Cerebellar cortex (tissue), 1 donor: ENCODE data around the gene SDF4.
"Not testable (repeated sequence)": the region's sequence is repeated elsewhere in the genome, so short reads cannot be mapped to it uniquely, and the experiment has no call there.

ENCODE experiments used
- DNase-seq: peaks from one replicate; pipeline ENCODE4 v3.0.0-alpha.2; 2015; ENCODE audit warnings: low spot score

SDF4 gene

DNA sequence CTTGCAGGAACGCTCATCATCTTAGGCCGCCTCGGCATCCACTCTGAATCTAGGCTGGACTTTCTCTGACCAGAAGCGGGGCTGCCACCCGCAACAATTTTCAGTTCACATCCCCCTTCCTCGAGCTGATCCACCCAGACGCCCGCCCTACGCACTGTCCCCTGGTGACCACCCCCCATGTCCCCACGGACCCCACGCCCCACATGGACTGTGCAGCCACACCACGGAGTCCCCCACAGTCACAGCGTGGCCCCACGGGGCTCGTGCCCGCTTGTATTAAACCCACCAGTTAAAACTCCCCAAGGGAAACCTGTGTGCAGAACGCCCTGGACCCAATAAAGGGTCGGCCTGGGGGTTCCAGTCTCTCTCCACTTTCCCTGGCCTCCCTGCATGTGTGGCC lies 27.7 kb upstream of the SDF4 start:
- no peak for DNase-seq

- DNase-seq, result no peak
These were observed 27.3 kb upstream of the SDF4 start for GRCh38 chr1:1259119-1259488.

DNA sequence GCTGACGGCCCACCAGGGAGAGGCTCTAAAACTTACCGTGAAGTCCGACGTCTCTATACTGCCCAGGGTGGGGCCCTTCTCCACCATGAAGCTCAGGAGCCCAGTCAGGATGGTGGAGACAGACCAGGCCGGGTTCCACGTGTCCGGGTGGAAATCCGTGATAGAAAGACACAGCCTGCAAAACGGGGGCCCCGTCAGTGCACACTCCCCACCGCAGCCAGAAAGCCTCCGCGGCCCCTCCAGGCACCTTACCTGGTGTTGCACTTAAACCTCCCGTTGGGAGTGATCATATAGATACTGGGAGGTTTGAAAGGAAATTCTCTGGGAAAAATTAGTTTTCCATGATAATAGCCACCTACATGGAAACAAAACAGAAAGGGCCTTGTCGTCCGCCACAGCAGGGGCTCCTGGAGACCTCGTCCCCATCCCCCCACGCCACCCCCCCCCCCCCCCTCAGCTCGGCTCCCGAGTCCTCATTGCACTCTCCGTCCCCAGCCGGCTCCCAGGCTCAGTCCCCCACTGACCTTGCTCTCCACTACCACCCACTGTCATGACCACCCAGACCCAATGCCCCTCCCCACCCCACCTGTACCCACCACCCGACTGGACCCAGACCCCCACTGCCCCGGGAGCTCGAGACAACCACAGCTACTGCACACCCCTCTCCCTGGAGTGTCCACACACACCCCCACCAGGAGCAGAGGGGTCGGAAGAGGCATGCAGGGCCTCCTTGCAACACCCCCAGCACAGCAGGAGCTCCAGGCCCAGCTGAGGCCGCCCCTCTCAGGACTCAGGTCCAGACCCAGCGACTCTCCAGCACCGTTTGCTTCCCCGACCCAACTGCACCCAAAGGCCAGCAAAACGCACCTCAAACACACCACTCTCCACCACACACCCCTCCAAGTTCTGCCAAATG lies 25.4 kb upstream of the SDF4 start:
- DNase-seq, result no peak

GRCh38 chr1:1255611-1256010 lies 23.8 kb upstream of the SDF4 start:
- DNase-seq, result no peak

DNA sequence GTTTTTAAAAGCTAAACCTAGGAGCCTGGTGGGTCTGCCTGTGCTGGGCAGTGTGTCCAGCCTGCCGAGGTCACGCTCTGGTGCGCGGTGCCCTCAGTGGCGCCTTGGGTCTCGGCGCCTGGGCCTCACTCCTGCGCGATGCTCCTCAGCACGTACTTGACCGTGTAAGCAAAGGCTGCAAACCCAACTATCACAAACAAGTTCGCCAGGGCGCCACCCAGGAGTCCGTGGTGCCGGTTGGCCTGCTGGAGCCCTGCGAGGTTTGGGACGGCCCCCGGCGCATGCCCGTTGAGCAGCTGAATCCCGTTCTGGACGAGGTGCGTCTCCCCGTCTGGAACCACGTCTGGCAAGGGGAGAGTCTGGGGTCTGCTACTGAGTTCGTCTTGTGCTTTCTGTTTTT lies 23.3 kb upstream of the SDF4 start:
- DNase-seq, result no peak

GRCh38 chr1:1254667-1254998 lies 22.8 kb upstream of the SDF4 start:
- DNase-seq, result no peak

DNA sequence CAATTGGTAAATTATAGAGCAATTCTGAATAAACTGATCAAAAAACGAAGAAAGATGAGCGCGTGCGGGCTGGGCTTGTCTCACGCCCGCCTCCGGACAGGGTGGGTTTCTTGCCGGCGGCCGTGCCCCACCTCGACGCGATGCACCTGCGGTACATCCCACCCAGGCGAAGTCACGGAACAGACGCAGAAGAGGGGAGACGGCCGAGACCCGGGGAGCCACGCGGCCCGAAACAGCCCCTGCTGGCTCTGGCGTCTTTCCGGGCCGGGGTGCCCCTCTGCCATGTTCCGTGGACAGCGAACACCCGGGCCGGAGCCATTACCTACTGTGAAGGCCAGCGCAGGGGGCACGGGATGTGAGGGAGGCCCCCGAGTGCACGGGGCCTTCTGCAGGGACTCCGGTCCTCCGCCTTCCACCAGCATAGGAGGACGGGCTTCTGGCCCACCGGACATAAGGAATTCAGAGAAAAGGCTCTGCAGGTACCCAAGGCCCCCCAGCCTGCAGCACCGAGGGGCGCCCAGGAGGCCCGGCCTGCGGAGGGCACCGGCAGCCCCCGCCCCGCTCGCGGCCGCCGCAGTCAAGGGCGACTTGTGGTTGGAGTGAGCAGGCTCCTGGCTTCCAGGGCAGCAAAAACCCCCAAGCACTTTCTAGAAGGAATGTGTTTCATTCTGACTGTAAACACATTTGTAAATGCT lies 22.3 kb upstream of the SDF4 start:
- no peak for DNase-seq

- DNase-seq, result no peak
These were observed 21.5 kb upstream of the SDF4 start for GRCh38 chr1:1253314-1253713.

- no peak for DNase-seq
These were observed 19.0 kb upstream of the SDF4 start for GRCh38 chr1:1250786-1251284.

GRCh38 chr1:1248009-1248913 lies 16.5 kb upstream of the SDF4 start:
- not testable (repeated sequence) for DNase-seq

- DNase-seq, result no peak
These were observed 15.6 kb upstream of the SDF4 start for GRCh38 chr1:1247341-1247913.

GRCh38 chr1:1246577-1247340 lies 15.0 kb upstream of the SDF4 start, which contains the start of gene C1QTNF12:
C1QTNF12 (minus strand) TSS chr1:1246722; CDS start chr1:1246690, 32 bp downstream.
- no peak for DNase-seq

- DNase-seq, result no peak
These were observed 14.2 kb upstream of the SDF4 start for GRCh38 chr1:1245817-1246576.

DNA sequence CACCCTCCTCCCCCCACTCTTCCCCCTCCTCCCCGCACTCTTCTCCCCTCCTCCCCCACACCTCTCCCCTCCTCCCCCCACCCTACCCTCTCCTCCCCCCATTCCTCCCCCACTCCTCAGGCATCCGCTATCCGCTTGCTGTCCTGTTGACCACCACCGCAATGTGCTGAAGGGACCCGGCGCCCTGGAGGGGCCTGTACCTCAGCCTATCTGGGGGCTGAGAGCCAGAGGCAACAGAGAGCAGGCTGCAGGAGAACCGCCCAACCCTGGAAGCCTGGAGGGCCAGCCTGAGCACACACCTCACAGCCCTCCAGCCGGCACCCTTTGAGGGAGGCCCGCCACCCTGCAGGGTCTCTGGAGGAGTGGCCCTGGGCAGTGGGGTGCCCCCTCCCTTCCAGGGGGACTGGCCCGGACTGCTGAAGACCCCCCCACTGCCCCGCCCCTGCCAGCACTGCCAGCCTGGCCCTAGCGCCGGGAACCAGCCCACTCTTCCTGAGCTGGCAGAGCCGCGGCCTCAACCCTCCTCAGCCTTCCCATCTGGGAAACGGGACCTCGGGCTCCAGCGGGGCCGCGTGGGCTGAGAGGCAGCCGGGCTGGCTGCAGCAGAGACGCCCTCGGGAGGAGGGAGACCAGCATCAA lies 13.5 kb upstream of the SDF4 start:
- no peak for DNase-seq

DNA sequence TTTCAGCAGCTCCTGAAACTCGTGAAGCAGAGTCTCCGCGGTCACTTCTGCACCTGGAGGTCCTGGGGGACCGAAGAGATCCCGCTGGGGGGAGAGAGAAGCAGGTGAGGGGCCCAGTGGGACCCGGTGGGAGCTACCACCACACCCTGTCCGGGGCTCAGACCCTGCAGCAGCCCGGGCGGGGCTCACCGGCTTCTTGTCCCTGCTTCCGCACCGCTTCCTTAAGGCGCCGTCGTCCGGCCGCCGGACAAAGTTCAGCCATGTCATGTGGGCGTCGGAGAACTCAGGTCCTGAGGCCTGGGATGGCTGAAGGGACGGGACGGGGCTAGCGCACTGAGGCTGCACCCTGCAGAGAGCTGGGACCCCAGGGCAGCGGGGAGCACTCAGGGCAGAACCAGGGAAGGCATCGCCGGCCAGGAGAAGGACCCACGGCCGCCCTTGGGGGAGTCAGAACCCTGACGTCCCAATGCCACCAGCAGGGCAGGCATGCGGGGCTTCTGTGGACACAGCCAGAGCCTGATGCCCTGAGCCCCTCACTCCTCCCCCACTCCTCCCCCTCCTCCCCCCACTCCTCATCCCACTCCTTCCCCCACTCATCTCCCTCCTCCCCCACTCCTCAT lies 12.5 kb upstream of the SDF4 start:
- DNase-seq, result peak; percentile 43

DNA sequence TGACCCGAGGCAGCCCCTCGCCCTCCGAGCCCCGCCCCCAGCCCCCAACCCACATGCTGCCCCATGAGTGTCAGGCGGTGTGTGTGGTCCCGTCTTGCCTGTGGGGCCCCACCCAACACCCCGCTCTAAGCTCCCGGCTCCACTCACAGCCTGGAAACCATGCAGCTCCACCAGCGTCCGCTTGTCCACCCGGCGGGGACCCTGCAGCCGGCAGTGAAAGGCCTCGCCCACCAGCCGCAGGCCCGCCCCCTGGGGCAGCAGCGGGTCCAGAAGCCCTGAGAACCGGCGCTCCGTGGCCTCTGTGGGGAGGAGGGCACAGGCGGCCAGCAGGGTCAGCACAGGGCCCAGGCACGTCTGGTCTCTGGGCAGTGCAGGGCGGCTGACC lies 12.0 kb upstream of the SDF4 start:
- no peak for DNase-seq

GRCh38 chr1:1243266-1243660 lies 11.5 kb upstream of the SDF4 start:
- DNase-seq, result no peak

- DNase-seq, result no peak
These were observed 10.9 kb upstream of the SDF4 start for GRCh38 chr1:1242461-1243265.
